ENCODE results near the gene CWC22. TPM values are rescaled to one million over a fixed set of nuclear protein-coding genes. Genes with fewer than 3 reads are reported as not detected.

The CWC22 gene
- total and polyA plus RNA-seq, 2 donors (not counting 1 experiment from before 2014, with no cell fraction given): 6.3 to 28.7 TPM

GRCh38 chr2:179938026-179938425 lies 69.1 kb downstream of the CWC22 start:
- no peak overlapping the region for H3K4me3 ChIP-seq (ENCODE audit: control extremely low read depth in 1 of 5, extremely low read depth in 1 of 5, insufficient read depth in 1 of 5, low read depth in 2 of 5, low read length in 4 of 5)
- no peak overlapping the region for H3K27ac Mint-ChIP-seq
- TF ChIP-seq CTCF (IDR thresholded peaks at IDR 0.05): no peak
- no peak for TF ChIP-seq EZH2 (IDR thresholded peaks at IDR 0.05; ENCODE audit: borderline replicate concordance, insufficient read depth, low read depth, low read length, poor library complexity, severe bottlenecking)
- H3K36me3 ChIP-seq (replicated peaks in 1 of 2; ENCODE audit: control extremely low read depth in 1 of 2, control insufficient read depth in 1 of 2, extremely low read depth in 1 of 2, insufficient read depth in 2 of 2, low read length in 1 of 2): peaks cover 1 to 9% of the 10 kb centered on the region in 2 experiments
- CTCF ChIA-PET: no interaction called here
- no peaks in the 10 kb centered on the region for H3K4me1 Mint-ChIP-seq
- H3K9me3 Mint-ChIP-seq (ENCODE audit: insufficient read depth): no peaks in the 10 kb centered on the region
- H2AFZ ChIP-seq (ENCODE audit: insufficient read depth, low read depth, low read length, poor library complexity, severe bottlenecking): no peak overlapping the region
- POLR2A ChIA-PET: no interaction called here
- H3K27me3 ChIP-seq (replicated peaks in 1 of 4; ENCODE audit: control extremely low read depth in 1 of 4, control insufficient read depth in 3 of 4, insufficient read depth in 4 of 4, low read length in 3 of 4): no peaks in the 10 kb centered on the region
- no peaks in the 10 kb centered on the region for H3K4me1 ChIP-seq (ENCODE audit: control insufficient read depth in 2 of 2, insufficient read depth in 2 of 2, low read length in 2 of 2)
- WGBS (ENCODE audit: insufficient coverage): no CpG with 5 or more reads among the region's 2 CpGs
- no peaks in the 10 kb centered on the region for H3K9me3 ChIP-seq (ENCODE audit: control extremely low read depth in 1 of 3, control insufficient read depth in 2 of 3, insufficient read depth in 1 of 3, low read length in 2 of 3)
- ATAC-seq (ENCODE audit: low read depth) (no peak), DNase-seq (no peak)
- intact Hi-C loops (cut with micrococcal nuclease): no loop called here
- no peaks in the 10 kb centered on the region for H3K27me3 Mint-ChIP-seq
- no peak overlapping the region for H3K9ac ChIP-seq (ENCODE audit: low read length)
- H3K79me2 ChIP-seq (ENCODE audit: control insufficient read depth, insufficient read depth, low read length): no peaks in the 10 kb centered on the region
- H3K4me3 Mint-ChIP-seq: no peak overlapping the region
- H3K4me2 ChIP-seq (replicated peaks; ENCODE audit: low read depth, low read length, poor library complexity, severe bottlenecking): no peak overlapping the region
- H4K20me1 ChIP-seq (ENCODE audit: control insufficient read depth, insufficient read depth, low read length, poor library complexity, severe bottlenecking): no peaks in the 10 kb centered on the region
- H3K27ac ChIP-seq (ENCODE audit: low read length in 2 of 2): no peak overlapping the region

- TF ChIP-seq EZH2 (IDR thresholded peaks at IDR 0.05; ENCODE audit: borderline replicate concordance, insufficient read depth, low read depth, low read length, poor library complexity, severe bottlenecking): no peak
- TF ChIP-seq CTCF (IDR thresholded peaks at IDR 0.05): peak; percentile 31
- H3K27me3 ChIP-seq (replicated peaks in 1 of 4; ENCODE audit: control extremely low read depth in 1 of 4, control insufficient read depth in 3 of 4, insufficient read depth in 4 of 4, low read length in 3 of 4): no peaks in the 10 kb centered on the region
- no peaks in the 10 kb centered on the region for H3K9me3 ChIP-seq (ENCODE audit: control extremely low read depth in 1 of 3, control insufficient read depth in 2 of 3, insufficient read depth in 1 of 3, low read length in 2 of 3)
- POLR2A ChIA-PET: no interaction called here
- CTCF ChIA-PET: interaction anchor here (0.7 kb wide), 1 partner anchor 12 kb away, joined by 3 read pairs; no protein-coding TSS in a partner anchor
- no peak overlapping the region for H3K4me3 ChIP-seq (ENCODE audit: control extremely low read depth in 1 of 5, extremely low read depth in 1 of 5, insufficient read depth in 1 of 5, low read depth in 2 of 5, low read length in 4 of 5)
- intact Hi-C loops (cut with micrococcal nuclease): no loop called here
- Mint-ChIP-seq H3K27ac (no peak overlapping the region), H3K4me1 (no peaks in the 10 kb centered on the region), H3K9me3 (ENCODE audit: insufficient read depth) (no peaks in the 10 kb centered on the region), H3K27me3 (no peaks in the 10 kb centered on the region), H3K4me3 (no peak overlapping the region)
- H3K4me1 ChIP-seq (ENCODE audit: control insufficient read depth in 2 of 2, insufficient read depth in 2 of 2, low read length in 2 of 2): no peaks in the 10 kb centered on the region
- peak; percentile 17 for DNase-seq
- no peak overlapping the region for H3K9ac ChIP-seq (ENCODE audit: low read length)
- peaks cover 0 to 9% of the 10 kb centered on the region in 2 experiments for H3K36me3 ChIP-seq (replicated peaks in 1 of 2; ENCODE audit: control extremely low read depth in 1 of 2, control insufficient read depth in 1 of 2, extremely low read depth in 1 of 2, insufficient read depth in 2 of 2, low read length in 1 of 2)
- H2AFZ ChIP-seq (ENCODE audit: insufficient read depth, low read depth, low read length, poor library complexity, severe bottlenecking): no peak overlapping the region
- H3K79me2 ChIP-seq (ENCODE audit: control insufficient read depth, insufficient read depth, low read length): no peaks in the 10 kb centered on the region
- no CpG with 5 or more reads among the region's 3 CpGs for WGBS (ENCODE audit: insufficient coverage)
- no peak overlapping the region for H3K4me2 ChIP-seq (replicated peaks; ENCODE audit: low read depth, low read length, poor library complexity, severe bottlenecking)
- H3K27ac ChIP-seq (ENCODE audit: low read length in 2 of 2): no peak overlapping the region
- no peaks in the 10 kb centered on the region for H4K20me1 ChIP-seq (ENCODE audit: control insufficient read depth, insufficient read depth, low read length, poor library complexity, severe bottlenecking)
- ATAC-seq (ENCODE audit: low read depth): no peak
Observed at GRCh38 chr2:179936654-179937053, 70.4 kb downstream of the CWC22 start.
